ENCODE data around the gene PTGDR2.

Gene PTGDR2

DNA sequence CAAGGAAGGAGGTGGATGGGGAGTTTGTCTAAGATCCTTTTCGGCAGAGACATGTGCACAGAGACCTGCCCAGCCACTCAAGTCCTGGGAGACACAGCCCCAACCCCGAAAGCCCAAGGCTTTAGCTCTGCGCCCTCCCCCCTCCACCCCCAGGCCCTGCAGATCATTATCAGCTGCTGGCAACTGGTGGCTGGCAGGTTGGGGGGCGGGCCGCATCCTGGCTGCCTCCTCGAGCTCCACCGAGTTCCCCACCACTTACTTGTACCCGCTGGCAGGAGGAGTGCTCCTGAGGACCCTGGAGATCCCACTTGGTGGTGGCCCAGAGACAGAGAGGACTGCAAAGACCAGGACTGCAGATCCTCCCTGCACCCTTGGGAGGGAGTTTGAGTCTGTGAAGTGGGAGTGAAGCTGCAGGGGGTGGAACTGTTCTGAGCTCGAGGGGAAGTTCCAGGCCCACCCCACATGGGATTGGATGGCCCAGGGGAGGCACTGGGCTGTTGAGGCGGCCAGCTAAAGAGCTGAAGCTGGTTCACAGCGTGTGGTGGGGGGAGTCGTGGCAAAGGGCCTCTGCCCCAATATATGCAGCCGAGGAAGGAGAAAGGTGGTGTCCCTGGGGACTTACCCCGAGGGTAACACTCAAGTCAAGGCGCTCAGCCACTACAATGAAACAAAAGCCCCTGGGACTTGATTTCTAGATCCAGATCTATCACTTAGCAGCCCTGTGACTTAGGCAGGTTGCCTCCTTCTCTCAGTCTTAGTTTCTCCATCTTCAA, 33.7 kb downstream of the PTGDR2 start:
- TF ChIP-seq TCF12 (IDR thresholded peaks at IDR 0.05; ENCODE audit: low read depth), result no peak
- no peak for TF ChIP-seq RAD21 (IDR thresholded peaks at IDR 0.05; ENCODE audit: low read depth)

DNA sequence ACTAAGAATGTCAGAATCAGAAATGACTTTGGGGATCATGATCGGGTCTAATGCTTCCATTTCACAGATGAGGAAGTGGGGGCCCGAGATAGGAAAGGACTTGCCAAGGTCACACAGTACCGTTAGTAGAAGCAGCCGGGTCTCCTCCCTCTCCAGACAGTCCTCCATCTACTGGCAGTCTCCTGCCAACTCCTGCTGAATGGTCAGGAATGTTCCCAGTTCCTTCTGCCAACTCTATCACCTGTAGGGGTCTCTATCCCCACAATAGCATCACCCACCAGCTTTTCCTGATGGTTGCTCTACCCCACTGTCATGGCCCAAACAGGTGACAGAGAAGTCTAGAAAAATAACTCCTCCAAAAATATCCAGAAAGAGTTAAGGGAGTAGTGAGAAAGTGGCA, 37.7 kb downstream of the PTGDR2 start:
- TF ChIP-seq, protein P1, sequence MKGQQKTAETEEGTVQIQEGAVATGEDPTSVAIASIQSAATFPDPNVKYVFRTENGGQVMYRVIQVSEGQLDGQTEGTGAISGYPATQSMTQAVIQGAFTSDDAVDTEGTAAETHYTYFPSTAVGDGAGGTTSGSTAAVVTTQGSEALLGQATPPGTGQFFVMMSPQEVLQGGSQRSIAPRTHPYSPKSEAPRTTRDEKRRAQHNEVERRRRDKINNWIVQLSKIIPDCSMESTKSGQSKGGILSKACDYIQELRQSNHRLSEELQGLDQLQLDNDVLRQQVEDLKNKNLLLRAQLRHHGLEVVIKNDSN (IDR thresholded peaks at IDR 0.05), result no peak
- no peak for TF ChIP-seq FOXM1 (IDR thresholded peaks at IDR 0.05; ENCODE audit: borderline replicate concordance, low read depth)
- TF ChIP-seq ZBTB7A (IDR thresholded peaks at IDR 0.05; ENCODE audit: low read depth), result no peak
- no peak for TF ChIP-seq EP300 (IDR thresholded peaks at IDR 0.05; ENCODE audit: borderline replicate concordance)

DNA sequence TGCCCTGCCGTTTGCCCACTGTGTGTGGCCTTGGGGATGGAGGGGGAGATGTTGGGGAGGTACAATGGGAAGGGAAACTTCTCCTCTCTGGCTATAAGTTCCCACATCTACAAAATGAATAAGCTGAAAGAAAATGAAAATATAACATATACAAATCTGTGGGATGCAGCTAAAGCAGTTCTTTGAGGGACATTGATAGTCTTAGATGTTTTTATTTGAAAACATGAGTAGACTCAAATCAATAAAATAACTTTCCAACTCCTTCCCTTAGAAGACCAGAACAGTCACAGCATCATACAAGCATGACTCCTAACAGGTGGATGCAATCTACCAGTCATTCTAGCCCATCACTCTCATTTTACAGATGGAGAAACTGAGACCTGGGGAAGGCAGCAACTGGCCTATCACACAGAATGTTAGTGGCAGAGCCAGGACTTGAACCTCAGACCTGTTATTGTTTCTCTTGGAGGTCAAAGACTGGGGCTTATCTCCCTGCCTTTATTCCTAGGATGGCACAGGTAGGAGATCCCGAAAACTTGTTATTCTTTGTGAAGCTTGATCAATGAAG, 39.1 kb downstream of the PTGDR2 start:
- TF ChIP-seq YY1 (IDR thresholded peaks at IDR 0.05; ENCODE audit: low read depth) (no peak), EP300 (IDR thresholded peaks at IDR 0.05; ENCODE audit: borderline replicate concordance) (no peak), TCF12 (IDR thresholded peaks at IDR 0.05; ENCODE audit: low read depth) (no peak), CEBPB (IDR thresholded peaks at IDR 0.05) (no peak), NFIC (IDR thresholded peaks at IDR 0.05) (no peak), RAD21 (IDR thresholded peaks at IDR 0.05; ENCODE audit: low read depth) (no peak), CREB1 (IDR thresholded peaks at IDR 0.05; ENCODE audit: low read depth) (no peak), TEAD4 (IDR thresholded peaks at IDR 0.05) (no peak)
- TF ChIP-seq, protein P2, sequence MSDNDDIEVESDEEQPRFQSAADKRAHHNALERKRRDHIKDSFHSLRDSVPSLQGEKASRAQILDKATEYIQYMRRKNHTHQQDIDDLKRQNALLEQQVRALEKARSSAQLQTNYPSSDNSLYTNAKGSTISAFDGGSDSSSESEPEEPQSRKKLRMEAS (IDR thresholded peaks at IDR 0.05), result no peak
- TF ChIP-seq, protein P3, sequence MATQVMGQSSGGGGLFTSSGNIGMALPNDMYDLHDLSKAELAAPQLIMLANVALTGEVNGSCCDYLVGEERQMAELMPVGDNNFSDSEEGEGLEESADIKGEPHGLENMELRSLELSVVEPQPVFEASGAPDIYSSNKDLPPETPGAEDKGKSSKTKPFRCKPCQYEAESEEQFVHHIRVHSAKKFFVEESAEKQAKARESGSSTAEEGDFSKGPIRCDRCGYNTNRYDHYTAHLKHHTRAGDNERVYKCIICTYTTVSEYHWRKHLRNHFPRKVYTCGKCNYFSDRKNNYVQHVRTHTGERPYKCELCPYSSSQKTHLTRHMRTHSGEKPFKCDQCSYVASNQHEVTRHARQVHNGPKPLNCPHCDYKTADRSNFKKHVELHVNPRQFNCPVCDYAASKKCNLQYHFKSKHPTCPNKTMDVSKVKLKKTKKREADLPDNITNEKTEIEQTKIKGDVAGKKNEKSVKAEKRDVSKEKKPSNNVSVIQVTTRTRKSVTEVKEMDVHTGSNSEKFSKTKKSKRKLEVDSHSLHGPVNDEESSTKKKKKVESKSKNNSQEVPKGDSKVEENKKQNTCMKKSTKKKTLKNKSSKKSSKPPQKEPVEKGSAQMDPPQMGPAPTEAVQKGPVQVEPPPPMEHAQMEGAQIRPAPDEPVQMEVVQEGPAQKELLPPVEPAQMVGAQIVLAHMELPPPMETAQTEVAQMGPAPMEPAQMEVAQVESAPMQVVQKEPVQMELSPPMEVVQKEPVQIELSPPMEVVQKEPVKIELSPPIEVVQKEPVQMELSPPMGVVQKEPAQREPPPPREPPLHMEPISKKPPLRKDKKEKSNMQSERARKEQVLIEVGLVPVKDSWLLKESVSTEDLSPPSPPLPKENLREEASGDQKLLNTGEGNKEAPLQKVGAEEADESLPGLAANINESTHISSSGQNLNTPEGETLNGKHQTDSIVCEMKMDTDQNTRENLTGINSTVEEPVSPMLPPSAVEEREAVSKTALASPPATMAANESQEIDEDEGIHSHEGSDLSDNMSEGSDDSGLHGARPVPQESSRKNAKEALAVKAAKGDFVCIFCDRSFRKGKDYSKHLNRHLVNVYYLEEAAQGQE (IDR thresholded peaks at IDR 0.05; ENCODE audit: low read depth), result no peak

DNA sequence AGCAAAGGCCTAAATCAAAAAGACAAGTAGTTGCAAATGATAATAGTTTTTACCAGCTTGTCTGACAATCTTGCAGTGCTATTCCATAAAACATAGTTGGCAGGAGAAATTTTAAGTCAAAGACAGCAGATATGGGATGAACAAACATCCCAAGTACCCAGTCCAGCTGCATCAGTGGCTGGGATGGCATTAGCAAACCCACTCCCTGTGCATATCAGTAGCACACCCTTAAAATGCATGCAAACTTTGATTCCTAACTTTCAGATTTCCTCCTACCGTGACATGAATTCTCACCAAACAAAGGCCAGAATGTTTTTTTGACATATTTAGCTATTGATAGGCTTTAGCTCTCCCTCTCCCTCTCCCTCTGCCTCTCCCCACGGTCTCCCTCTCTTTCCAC, 41.6 kb downstream of the PTGDR2 start:
- TF ChIP-seq ZBTB7A (IDR thresholded peaks at IDR 0.05; ENCODE audit: low read depth), result no peak
- no peak for TF ChIP-seq CREB1 (IDR thresholded peaks at IDR 0.05; ENCODE audit: low read depth)
- TF ChIP-seq TAF1 (IDR thresholded peaks at IDR 0.05; ENCODE audit: low read depth), result no peak
- no peak for TF ChIP-seq YY1 (IDR thresholded peaks at IDR 0.05; ENCODE audit: low read depth)
- no peak for TF ChIP-seq TCF12 (IDR thresholded peaks at IDR 0.05; ENCODE audit: low read depth)
- TF ChIP-seq EGR1 (IDR thresholded peaks at IDR 0.05), result no peak
- TF ChIP-seq FOXM1 (IDR thresholded peaks at IDR 0.05; ENCODE audit: borderline replicate concordance, low read depth), result no peak
- TF ChIP-seq, protein P3 (IDR thresholded peaks at IDR 0.05; ENCODE audit: low read depth), result no peak
- no peak for TF ChIP-seq EP300 (IDR thresholded peaks at IDR 0.05; ENCODE audit: borderline replicate concordance)
- TF ChIP-seq TEAD4 (IDR thresholded peaks at IDR 0.05), result no peak
- TF ChIP-seq RAD21 (IDR thresholded peaks at IDR 0.05; ENCODE audit: low read depth), result no peak
- TF ChIP-seq CEBPB (IDR thresholded peaks at IDR 0.05), result no peak
- TF ChIP-seq, protein P2 (IDR thresholded peaks at IDR 0.05), result no peak
- no peak for TF ChIP-seq NFIC (IDR thresholded peaks at IDR 0.05)
- TF ChIP-seq, protein P1 (IDR thresholded peaks at IDR 0.05), result no peak

DNA sequence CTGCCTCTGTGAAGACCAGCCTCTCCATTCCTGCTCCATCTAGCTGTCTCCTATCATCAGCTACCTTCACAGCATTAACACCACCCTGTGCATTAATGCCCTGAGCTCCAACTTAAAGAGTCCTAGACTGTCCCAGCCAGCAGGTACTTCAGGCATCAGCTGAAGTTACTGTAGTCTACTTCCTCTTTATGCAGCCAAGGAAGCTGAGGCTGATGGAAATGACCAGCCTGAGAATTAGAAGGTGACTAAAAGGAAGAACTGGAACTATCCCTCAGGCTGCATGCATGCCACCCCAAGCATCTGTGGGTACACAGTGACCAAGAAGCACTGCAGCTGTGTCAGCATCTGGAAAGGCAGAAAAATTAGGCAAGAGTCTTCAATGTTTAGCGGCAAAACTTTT, 42.4 kb downstream of the PTGDR2 start:
- TF ChIP-seq TCF12 (IDR thresholded peaks at IDR 0.05; ENCODE audit: low read depth), result no peak
- no peak for TF ChIP-seq EGR1 (IDR thresholded peaks at IDR 0.05)
- no peak for TF ChIP-seq TAF1 (IDR thresholded peaks at IDR 0.05; ENCODE audit: low read depth)
- TF ChIP-seq CREB1 (IDR thresholded peaks at IDR 0.05; ENCODE audit: low read depth), result no peak
- TF ChIP-seq EP300 (IDR thresholded peaks at IDR 0.05; ENCODE audit: borderline replicate concordance), result no peak
- no peak for TF ChIP-seq CEBPB (IDR thresholded peaks at IDR 0.05)
- no peak for TF ChIP-seq FOXM1 (IDR thresholded peaks at IDR 0.05; ENCODE audit: borderline replicate concordance, low read depth)
- TF ChIP-seq, protein P1 (IDR thresholded peaks at IDR 0.05), result no peak
- TF ChIP-seq, protein P3 (IDR thresholded peaks at IDR 0.05; ENCODE audit: low read depth), result no peak
- no peak for TF ChIP-seq RAD21 (IDR thresholded peaks at IDR 0.05; ENCODE audit: low read depth)
- no peak for TF ChIP-seq NFIC (IDR thresholded peaks at IDR 0.05)
- TF ChIP-seq, protein P2 (IDR thresholded peaks at IDR 0.05), result no peak
- no peak for TF ChIP-seq YY1 (IDR thresholded peaks at IDR 0.05; ENCODE audit: low read depth)
